Motor neuron (in vitro differentiated cells): ENCODE data around the gene C10orf105. TPM values are rescaled to one million over a fixed set of nuclear protein-coding genes. Genes with fewer than 3 reads are reported as not detected.
A peak's percentile ranks its signal among the peaks of the same experiment; 100 is the strongest.

ENCODE experiments used
- ATAC-seq, 8 experiments: fragments of 200-7000 bp; cut with Tn5 transposase; replicated peaks in 6 of 8; 2 replicates each; pipeline ENCODE4 v1.8.0; 2021; ENCODE audit warnings: mild to moderate bottlenecking in 8 of 8, moderate library complexity in 8 of 8
- H3K27ac ChIP-seq, 2 donors: fragments of 250-450 bp; sonication (Bioruptor Pico); 2 replicates each; pipeline ENCODE4 v1.9.0; 2021; ENCODE audit warnings: antibody characterized with exemption in 2 of 2, mild to moderate bottlenecking in 2 of 2, moderate library complexity in 1 of 2
- H3K4me1 ChIP-seq, 2 donors: fragments of 250-450 bp; sonication (Bioruptor Pico); replicated peaks in 1 of 2; 2 replicates each; pipeline ENCODE4 v1.6.1; 2021; ENCODE audit warnings: antibody characterized with exemption in 2 of 2, mild to moderate bottlenecking in 2 of 2, moderate library complexity in 1 of 2
- H3K4me3 ChIP-seq, 5 donors: fragments of 250-450 bp; sonication (Bioruptor Pico); 2 replicates each; pipeline ENCODE4 v1.9.0; 2021; ENCODE audit warnings: antibody characterized with exemption in 5 of 5, mild to moderate bottlenecking in 5 of 5, moderate library complexity in 4 of 5
- WGBS, 10 experiments: fragments of 450-650 bp; shearing (Covaris generic); methylation state at CpG; one replicate each; pipeline ENCODE4 v1.0.0; 2022; 5-methylcytosine and 5-hydroxymethylcytosine counted together
- in situ Hi-C, 9 experiments: fragments of 400-800 bp; cut with MboI; loops; one replicate each; pipeline ENCODE4 v1.15.0; 2021; ENCODE audit warnings: low sequenced_read_pairs in 9 of 9, low pct_unique_long_range_greater_than_20kb in 2 of 9; ENCODE audit not compliant: unreplicated experiment in 9 of 9
- total RNA-seq, 8 experiments: library from RNA; unstranded; fragments of 300-600 nt; gene quantifications; 2 replicates each; pipeline versions ENCODE4 v1.2.3 to v1.2.4, GENCODE V29; 2022

C10orf105 gene
- total RNA-seq, 8 experiments from 2014 or later = 0.08 to 11.5 (median 1.2) TPM

GRCh38 chr10:71717056-71717455 is 2.5 kb downstream of the C10orf105 start:
- in situ Hi-C loops = loop anchor here in 7 of 9 experiments (25.0 kb wide), 2 partner anchors 330 to 405 kb away; partner anchors contain the start of genes CDH23 (in 5 of the 7) and SLC29A3 (in 4 of the 7)
- Histone ChIP-seq H3K4me1 (peaks cover 20 to 35% of the 10 kb centered on the region in 2 donors), H3K27ac (no peak overlapping the region), H3K4me3 (no peak overlapping the region)
- no peak for ATAC-seq
- WGBS, 10 experiments = 100% methylated on average over 1 to 2 of the region's 4 CpGs; no CpG with 5 or more reads in 8 of the 10 experiments

- Histone ChIP-seq H3K4me1 (peaks cover 20 to 35% of the 10 kb centered on the region in 2 donors), H3K27ac (no peak overlapping the region), H3K4me3 (no peak overlapping the region)
- in situ Hi-C loops = loop anchor here in 7 of 9 experiments (25.0 kb wide), 2 partner anchors 329 to 404 kb away; partner anchors contain the start of genes CDH23 (in 5 of the 7) and SLC29A3 (in 4 of the 7)
- peak in 3 of 8 experiments; percentile 3 to 25 (median 4) for ATAC-seq
- WGBS, 10 experiments = 13 to 100% (median 100%) methylated on average over 1 to 3 of the region's 5 CpGs; no CpG with 5 or more reads in 3 of the 10 experiments
These were observed 3.2 kb downstream of the C10orf105 start for GRCh38 chr10:71716426-71716825.

- no peak overlapping the region for H3K27ac ChIP-seq
- ATAC-seq = no peak
- peaks cover 20 to 34% of the 10 kb centered on the region in 2 donors for H3K4me1 ChIP-seq
- in situ Hi-C loops = loop anchor here in 7 of 9 experiments (25.0 kb wide), 2 partner anchors 329 to 404 kb away; partner anchors contain the start of genes CDH23 (in 5 of the 7) and SLC29A3 (in 4 of the 7)
- no peak overlapping the region for H3K4me3 ChIP-seq
- 73 to 100% (median 94%) methylated on average over 1 to 11 of the region's 20 CpGs; no CpG with 5 or more reads in 6 of the 10 experiments for WGBS, 10 experiments
These were observed 3.7 kb downstream of the C10orf105 start for GRCh38 chr10:71715860-71716259.

GRCh38 chr10:71715026-71715425 is 4.6 kb downstream of the C10orf105 start:
- no peak overlapping the region for H3K27ac ChIP-seq
- WGBS, 10 experiments = 70 to 90% (median 80%) methylated on average over 2 to 4 of the region's 8 CpGs; no CpG with 5 or more reads in 5 of the 10 experiments
- in situ Hi-C loops = loop anchor here in 7 of 9 experiments (25.0 kb wide), 2 partner anchors 328 to 403 kb away; partner anchors contain the start of genes CDH23 (in 5 of the 7) and SLC29A3 (in 4 of the 7)
- H3K4me1 ChIP-seq = peaks cover 15 to 25% of the 10 kb centered on the region in 2 donors
- no peak for ATAC-seq
- no peak overlapping the region for H3K4me3 ChIP-seq

- H3K4me1 ChIP-seq = peaks cover 11 to 21% of the 10 kb centered on the region in 2 donors
- in situ Hi-C loops = loop anchor here in 7 of 9 experiments (25.0 kb wide), 2 partner anchors 327 to 402 kb away; partner anchors contain the start of genes CDH23 (in 5 of the 7) and SLC29A3 (in 4 of the 7)
These were observed 5.0 kb downstream of the C10orf105 start for GRCh38 chr10:71714592-71714991.

GRCh38 chr10:71714031-71714410 is 5.6 kb downstream of the C10orf105 start:
- no peak overlapping the region for H3K27ac ChIP-seq
- peaks cover 9 to 15% of the 10 kb centered on the region in 2 donors for H3K4me1 ChIP-seq
- ATAC-seq = no peak
- 33 to 100% (median 72%) methylated on average over 1 to 4 of the region's 4 CpGs; no CpG with 5 or more reads in 6 of the 10 experiments for WGBS, 10 experiments
- no peak overlapping the region for H3K4me3 ChIP-seq
- in situ Hi-C loops = loop anchor here in 7 of 9 experiments (25.0 kb wide), 2 partner anchors 327 to 402 kb away; partner anchors contain the start of genes CDH23 (in 5 of the 7) and SLC29A3 (in 4 of the 7)

More at GRCh38 chr10:71714592-71714991, 5.0 kb downstream of the C10orf105 start:
- ATAC-seq = no peak
- no peak overlapping the region for H3K4me3 ChIP-seq
- H3K27ac ChIP-seq = no peak overlapping the region
- 83 to 100% methylated on average over 1 to 2 of the region's 5 CpGs; no CpG with 5 or more reads in 8 of the 10 experiments for WGBS, 10 experiments

GRCh38 chr10:71713135-71714030 is 6.2 kb downstream of the C10orf105 start:
- WGBS, 10 experiments = 0 to 92% (median 58%) methylated on average over 2 to 9 of the region's 12 CpGs; no CpG with 5 or more reads in 5 of the 10 experiments
- ATAC-seq = peak; percentile 57 to 82 (median 74)
- Histone ChIP-seq H3K4me3 (no peak overlapping the region), H3K4me1 (peaks cover 9 to 15% of the 10 kb centered on the region in 2 donors), H3K27ac (no peak overlapping the region)
- in situ Hi-C loops = loop anchor here in 7 of 9 experiments (25.0 kb wide), 2 partner anchors 326 to 401 kb away; partner anchors contain the start of genes CDH23 (in 5 of the 7) and SLC29A3 (in 4 of the 7)

- H3K4me1 ChIP-seq = peaks cover 9 to 15% of the 10 kb centered on the region in 2 donors
- ATAC-seq = no peak
- H3K27ac ChIP-seq = no peak overlapping the region
- in situ Hi-C loops = loop anchor here in 7 of 9 experiments (25.0 kb wide), 2 partner anchors 325 to 400 kb away; partner anchors contain the start of genes CDH23 (in 5 of the 7) and SLC29A3 (in 4 of the 7)
- 80% methylated on average over 1 to 6 of the region's 17 CpGs; no CpG with 5 or more reads in 8 of the 10 experiments for WGBS, 10 experiments
- no peak overlapping the region for H3K4me3 ChIP-seq
These were observed 6.9 kb downstream of the C10orf105 start for GRCh38 chr10:71712572-71713134.

GRCh38 chr10:71712170-71712569 is 7.4 kb downstream of the C10orf105 start:
- 50 to 100% (median 95%) methylated on average over 1 to 2 of the region's 2 CpGs; no CpG with 5 or more reads in 6 of the 10 experiments for WGBS, 10 experiments
- no peak for ATAC-seq

GRCh38 chr10:71711052-71711623 is 8.4 kb downstream of the C10orf105 start:
- WGBS, 10 experiments = 71 to 80% (median 71%) methylated on average over 1 to 4 of the region's 6 CpGs; no CpG with 5 or more reads in 7 of the 10 experiments
- Histone ChIP-seq H3K27ac (no peak overlapping the region), H3K4me1 (peaks cover 9 to 15% of the 10 kb centered on the region in 2 donors), H3K4me3 (no peak overlapping the region)
- no peak for ATAC-seq
- in situ Hi-C loops = loop anchor here in 7 of 9 experiments (25.0 kb wide), 2 partner anchors 324 to 399 kb away; partner anchors contain the start of genes CDH23 (in 5 of the 7) and SLC29A3 (in 4 of the 7)

More at GRCh38 chr10:71712170-71712569, 7.4 kb downstream of the C10orf105 start:
- Histone ChIP-seq H3K4me3 (no peak overlapping the region), H3K27ac (no peak overlapping the region), H3K4me1 (peaks cover 9 to 15% of the 10 kb centered on the region in 2 donors)
- in situ Hi-C loops = loop anchor here in 7 of 9 experiments (25.0 kb wide), 2 partner anchors 325 to 400 kb away; partner anchors contain the start of genes CDH23 (in 5 of the 7) and SLC29A3 (in 4 of the 7)

GRCh38 chr10:71710519-71710918 is 9.1 kb downstream of the C10orf105 start:
- Histone ChIP-seq H3K4me1 (peaks cover 9 to 15% of the 10 kb centered on the region in 2 donors), H3K4me3 (no peak overlapping the region), H3K27ac (no peak overlapping the region)
- in situ Hi-C loops = loop anchor here in 7 of 9 experiments (25.0 kb wide), 2 partner anchors 323 to 398 kb away; partner anchors contain the start of genes CDH23 (in 5 of the 7) and SLC29A3 (in 4 of the 7)
- WGBS, 10 experiments = 70 to 90% methylated on average over 2 of the region's 2 CpGs; no CpG with 5 or more reads in 8 of the 10 experiments
- ATAC-seq = no peak
